ENCODE results near the gene KIF6.

The KIF6 gene

DNA sequence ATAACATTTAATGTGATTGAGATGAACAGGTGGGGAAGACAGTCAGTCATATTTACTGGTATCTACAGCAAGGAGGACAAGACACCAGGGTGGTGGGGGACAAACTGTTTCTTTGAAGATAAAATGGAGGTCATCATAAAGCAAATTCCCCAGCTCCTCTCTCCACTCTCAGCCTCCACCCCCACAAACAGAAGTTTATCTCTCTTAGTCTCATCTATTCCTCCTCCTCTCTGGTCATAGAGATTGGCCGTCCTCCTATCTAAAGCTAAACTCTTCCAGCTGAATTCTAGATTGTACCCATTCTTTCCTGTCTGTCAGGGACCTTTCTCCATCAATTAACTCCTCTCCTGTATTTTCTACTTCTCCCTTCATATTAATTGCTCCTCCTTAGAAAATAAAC, 71.1 kb downstream of the KIF6 start:
- no peak for DNase-seq

DNA sequence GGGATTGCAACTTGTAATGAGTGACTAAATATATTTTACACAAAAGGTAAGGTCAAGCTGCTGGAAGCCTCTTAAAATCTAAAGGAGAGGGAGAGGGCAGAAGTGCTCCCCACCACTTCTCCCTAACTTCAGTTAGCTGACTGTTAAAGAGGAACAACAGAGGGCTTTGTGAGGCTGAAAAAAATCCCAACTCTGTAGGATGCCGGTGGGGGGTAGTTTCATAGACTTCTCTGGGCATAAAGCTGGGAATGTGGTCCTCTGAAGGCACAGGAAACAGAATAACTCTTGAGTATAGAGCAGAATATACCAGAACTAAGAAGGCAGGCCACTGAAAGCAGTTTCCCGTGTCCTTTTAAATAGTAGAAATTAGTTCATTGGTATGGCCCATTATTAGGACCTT, 71.6 kb downstream of the KIF6 start:
- no peak for DNase-seq

DNA sequence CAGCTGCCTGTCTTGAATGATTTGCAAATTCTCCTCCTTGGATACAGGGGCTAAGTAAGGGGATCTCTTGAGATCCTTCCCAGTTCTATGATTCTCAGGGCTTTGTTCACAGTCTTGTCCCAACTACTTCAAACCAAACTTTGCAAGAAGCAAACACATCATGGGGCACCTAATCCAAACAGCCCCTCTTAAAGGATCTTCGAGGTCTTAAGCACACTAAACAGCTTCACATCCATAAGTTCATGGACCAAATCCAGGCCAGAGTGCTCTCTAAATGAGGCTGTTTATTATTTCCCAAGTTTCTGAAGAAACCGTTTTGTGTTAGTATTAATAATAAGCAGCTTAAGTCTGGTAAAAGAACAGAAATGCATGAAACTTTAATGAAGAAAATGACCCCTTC, 75.2 kb downstream of the KIF6 start:
- DNase-seq, result no peak

DNA sequence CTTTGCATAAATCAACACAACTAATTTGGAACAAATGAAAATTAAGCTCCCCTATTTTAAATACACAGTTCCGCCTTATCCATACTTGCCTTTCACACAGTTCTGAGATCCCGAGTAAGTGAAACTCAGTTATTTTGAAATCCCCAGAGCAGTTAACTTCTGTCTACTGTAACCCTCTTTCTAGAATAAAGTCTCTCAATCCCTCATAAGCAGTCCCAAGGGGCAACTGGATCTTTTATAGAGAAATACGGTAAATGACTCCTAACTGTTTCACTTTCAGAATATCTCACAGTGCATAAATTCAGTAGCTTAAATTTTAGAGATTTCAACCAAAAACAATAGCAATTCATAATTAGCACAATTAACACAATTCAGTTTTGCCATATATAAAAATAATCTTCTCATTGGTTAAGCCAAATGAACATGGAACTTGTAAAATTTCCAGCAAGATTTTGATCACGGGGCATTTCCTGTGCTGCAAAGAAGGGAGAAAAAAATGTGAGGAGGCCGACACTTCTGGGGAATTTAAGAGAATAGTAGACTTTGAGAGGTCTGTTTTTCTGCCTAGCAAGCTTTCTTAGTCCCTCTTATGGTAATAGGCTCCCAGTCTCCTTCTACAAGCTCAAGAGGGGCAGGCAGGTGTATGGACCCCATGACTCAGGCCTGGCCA, 78.3 kb downstream of the KIF6 start:
- no peak for DNase-seq

DNA sequence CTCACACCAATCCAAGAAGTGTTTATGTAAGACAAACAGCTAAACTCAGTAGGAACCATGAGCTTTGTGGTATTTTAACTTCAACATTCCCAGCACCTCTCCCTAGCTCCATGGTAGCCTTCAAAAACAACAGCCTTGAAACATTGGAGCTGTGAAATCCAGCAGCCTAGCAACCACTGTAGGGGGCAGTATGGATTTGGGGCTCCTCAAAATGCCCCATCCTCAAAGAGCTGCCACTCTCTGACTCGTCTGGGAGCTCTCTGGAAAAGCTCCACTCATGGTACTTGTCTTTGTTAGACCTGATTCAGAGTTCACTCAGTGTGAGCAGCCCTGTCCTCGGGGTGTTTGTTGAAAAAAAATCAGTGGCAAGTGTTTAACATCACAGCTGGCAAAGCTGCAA, 82.9 kb downstream of the KIF6 start:
- no peak for DNase-seq

GRCh38 chr6:39638126-39638822, 86.9 kb downstream of the KIF6 start:
- no peak for DNase-seq

DNA sequence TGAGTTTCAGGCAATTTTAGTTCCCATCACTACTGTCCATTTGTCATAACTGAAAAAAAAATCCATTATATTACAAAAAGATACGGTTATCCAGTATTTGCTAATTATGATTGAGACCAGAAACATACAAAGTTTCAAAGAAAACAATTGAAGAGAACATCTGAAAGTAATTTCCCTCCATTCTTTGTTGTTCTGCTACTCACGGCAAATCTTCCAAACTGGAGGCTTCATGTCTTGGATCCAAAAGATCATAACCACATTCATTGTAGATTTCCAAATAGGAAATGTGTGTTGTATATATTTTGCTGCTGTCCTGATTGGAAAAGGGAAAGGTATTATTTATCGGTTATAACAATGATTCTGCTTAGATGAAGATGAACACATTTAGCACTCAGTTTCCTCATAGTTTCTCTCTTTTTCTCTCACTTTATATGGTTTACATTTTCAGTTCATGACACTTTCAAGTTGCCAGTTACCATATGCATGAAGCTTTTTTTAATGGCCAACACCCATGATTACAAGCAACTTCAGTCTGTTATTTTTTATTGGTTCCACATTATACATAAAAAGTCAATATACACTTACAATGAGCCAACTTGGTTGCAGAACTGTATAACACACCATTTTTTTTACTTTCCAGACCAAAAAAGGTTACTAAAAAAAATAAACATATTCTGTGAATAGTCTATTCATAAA, 90.4 kb downstream of the KIF6 start:
- no peak for DNase-seq

- no peak for DNase-seq
These were observed 100.0 kb downstream of the KIF6 start for GRCh38 chr6:39625209-39625608.

DNA sequence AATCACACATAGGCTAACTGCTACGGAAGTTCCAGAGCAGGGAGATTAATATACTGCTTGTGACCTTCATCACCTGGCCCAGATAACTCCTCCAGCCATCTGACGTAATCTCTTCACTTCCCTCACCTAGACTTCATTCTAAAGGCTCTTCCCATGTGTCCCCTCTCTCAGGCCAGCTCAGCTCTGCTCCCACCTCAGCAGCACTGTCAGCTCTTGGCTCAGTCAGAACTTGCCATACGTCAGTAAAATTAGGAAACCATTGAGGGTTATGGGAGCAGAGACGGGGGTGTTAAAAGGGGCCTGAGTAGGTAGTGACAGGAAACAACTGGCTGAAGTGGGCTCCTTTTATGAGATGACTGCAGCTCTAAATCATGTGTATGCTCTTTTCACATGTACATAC, 101.5 kb downstream of the KIF6 start:
- no peak for DNase-seq

DNA sequence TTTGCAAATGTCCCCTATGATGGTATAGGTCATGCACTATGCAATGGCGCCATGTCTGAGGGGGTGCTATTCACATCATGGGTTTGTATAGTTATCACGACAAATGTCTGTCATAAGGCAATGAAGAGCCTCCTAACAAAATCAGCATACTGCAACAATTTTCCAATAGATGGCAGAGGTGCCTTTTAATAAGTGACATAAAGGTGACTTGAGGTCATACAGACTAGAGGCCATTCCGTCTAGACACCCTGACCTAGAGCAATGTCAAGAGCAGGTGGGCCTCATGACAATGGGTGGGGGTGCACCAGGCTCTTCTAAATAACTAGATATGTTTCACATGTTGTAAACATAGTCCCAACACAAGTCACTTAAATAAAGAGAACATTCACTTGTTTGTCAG, 107.7 kb downstream of the KIF6 start:
- DNase-seq, result no peak

DNA sequence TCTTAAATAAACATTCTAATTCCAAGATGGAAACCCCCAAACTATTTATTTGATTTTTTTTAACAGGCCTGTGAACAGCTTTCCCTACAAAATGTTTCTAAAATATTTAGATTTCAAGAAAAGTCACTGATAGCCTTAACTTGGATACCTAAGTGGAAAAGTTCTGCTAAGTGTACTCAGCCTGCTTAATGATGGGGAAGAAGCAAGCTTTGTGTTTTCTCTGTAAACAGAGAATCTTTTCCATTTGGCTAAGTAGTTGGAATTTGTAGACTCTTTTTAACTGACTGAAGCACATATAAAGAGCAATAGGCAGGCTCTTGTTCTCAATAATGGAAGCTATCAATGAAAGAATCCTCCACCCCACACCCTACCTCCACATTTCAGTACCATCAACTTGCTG, 108.2 kb downstream of the KIF6 start:
- no peak for DNase-seq

DNA sequence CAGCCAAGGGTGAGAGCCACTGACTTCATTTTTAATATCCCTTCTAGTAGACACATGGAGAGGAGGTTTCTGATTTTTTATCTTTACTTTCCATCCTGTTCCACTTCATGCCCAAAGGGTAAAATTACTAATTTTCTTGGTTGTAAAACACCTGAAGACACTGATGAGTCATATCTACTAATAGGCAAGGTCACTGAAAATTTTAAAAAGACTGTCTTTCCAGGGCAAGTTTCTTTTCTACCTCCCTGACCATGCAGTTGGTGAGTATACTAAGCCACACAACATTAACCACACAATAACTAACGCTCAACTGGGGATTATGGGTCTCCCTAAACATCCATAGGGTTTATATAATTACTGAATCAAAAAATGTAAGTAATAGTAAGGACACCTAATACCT, 109.6 kb downstream of the KIF6 start:
- DNase-seq, result no peak

DNA sequence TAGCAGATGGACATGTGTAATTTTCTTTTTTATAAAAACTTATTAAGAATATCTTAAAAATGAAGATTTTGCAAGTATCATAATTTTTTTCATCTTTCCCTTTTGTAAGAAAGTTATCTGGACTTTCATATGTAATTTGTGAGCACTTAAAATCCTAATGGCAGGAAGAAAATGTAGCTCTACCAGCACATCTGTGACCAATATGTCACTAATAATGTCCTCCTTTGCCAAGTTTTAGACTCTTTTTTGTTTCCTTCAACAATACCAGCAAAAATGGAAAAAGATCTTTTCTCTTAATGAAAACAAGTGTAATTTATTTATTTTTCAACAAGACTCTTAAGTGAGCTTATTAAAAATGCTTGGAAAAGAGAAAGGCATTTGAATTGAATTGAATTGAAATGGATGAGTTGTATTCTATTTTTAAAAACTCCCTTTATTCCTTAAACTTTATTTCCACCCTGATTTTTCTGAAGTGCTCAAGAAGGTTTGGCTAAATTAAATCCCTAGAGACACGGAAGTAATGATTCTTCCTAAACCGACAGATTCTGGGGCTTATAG, 110.7 kb downstream of the KIF6 start:
- no peak for DNase-seq

DNA sequence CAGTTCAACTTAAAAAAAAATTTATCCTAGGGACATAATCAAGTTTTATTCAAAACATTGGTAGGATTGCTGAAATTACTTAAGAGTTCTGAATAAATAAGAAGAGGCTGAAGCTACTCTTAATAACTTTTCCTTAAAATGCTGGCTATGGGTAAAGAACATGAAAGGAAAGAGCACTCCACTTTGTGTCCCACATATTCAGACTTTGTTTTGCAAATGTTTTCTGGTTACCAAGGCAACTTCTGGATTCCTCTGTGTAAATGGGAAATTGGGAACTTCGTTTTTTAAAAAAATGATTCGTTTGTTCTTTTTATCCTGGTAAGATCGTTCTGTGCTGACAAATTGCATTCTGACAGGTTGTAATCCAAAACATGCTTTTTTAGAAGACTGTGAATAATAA, 115.0 kb downstream of the KIF6 start:
- no peak for DNase-seq

DNA sequence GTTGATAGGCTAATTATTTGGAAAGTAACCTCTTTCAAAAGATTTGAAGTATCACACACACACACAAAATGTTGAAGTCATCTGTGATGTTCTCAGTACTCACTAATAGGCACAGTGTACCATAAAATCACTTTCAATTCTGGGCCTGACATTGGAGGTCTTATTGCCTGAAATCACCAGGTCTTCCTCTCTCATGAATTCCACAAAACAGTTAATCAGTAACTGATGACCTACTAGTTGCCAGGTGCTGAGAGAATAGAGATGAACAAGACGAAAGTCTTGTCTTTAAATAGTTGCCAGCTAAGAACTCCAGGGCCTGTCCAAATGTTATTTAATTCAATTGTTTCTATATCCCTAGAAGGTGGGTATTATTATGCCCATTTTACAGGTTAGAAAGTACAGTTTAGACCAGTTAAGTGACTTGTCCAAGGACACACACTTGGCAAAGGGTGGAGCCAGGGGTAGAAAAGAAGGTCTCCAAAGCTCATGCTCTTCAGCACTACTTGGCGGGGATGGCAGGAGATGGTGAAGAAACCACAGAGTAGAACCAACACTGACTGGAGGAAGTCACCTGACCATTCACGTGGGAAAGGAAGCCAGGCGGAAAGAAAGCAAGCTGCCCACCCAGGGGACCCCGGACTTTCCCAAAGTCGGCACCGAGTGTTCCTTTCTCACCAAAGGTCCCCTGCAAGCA, 116.4 kb downstream of the KIF6 start:
- no peak for DNase-seq

- DNase-seq, result no peak
These were observed 122.3 kb downstream of the KIF6 start for GRCh38 chr6:39602601-39603519.

- DNase-seq, result no peak
These were observed 125.2 kb downstream of the KIF6 start for GRCh38 chr6:39599973-39600372.

DNA sequence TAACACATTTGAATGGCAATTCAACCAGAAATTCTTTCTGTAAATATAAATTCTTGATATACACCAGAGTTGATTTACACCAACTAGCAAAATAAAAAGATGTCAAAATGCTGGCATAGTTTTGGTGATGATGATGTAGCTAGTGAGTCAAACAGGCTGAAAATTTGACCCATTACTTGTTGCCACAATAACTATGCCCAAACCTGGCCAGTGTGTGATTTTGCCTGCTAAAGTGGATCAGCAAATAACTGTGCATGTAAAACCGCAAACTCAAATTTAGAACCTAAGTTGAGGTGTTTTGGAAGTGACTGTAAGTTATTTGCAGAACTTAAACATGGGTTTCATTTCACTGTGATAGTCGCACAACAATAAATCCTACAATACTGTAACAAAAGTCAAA, 125.9 kb downstream of the KIF6 start:
- DNase-seq, result no peak

GRCh38 chr6:39594285-39594684, 130.9 kb downstream of the KIF6 start:
- no peak for DNase-seq

GRCh38 chr6:39593646-39594045, 131.6 kb downstream of the KIF6 start:
- no peak for DNase-seq

DNA sequence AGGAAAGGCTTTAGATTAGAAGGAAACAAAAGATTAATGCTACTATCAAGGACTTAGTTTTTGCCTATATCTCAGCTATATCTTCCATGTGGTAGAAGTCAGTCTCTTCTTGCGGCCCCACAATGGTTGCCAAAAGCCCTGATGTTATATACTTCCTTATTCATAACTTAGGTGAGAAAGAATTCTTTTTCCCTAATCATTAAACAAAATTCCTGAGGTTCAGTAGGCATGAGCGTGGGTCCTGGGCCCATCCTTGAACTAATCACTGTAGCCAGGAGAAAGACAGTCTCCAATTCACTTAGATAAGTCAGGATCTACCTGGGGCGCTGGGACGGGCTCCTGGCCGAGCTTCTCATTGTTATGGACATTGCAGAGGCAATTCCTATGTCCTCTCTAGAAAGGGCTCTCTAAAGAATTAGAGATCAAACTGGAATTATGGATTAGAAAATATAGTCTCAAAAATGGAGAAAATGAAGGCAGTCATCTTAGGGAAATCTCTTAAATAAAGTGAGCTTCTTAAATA, 134.3 kb downstream of the KIF6 start:
- DNase-seq, result no peak

DNA sequence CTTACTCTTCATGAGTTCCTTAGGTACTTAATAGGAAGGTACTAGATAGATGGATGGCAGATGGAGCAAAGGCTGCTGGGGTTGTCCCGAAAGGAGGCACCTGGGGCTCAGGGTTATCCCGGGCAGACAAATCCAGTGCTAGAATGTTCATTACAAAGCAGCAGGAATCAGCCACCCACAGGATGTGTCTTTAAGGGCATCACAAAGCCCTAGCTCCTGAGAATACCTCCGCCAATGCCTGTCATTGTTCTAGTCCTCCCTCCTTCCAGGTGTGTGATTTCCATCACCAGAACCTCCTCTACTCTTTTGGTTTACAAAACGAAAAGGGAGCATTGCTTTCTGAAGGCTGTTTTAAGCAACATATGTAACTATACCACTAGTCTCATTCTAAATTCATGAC, 138.1 kb downstream of the KIF6 start:
- DNase-seq, result no peak
